ENCODE results near the gene TIAM1. TPM values are rescaled to one million over a fixed set of nuclear protein-coding genes. Genes with fewer than 3 reads are reported as not detected.

Gene TIAM1
- total and polyA plus RNA-seq, 2 experiments from 2014 or later = 9.2 to 9.6 TPM

- no peak overlapping the region for H3K4me3 ChIP-seq
- H3K27ac ChIP-seq = no peak overlapping the region
- H3K36me3 ChIP-seq = no peaks in the 10 kb centered on the region
- DNase-seq (ENCODE audit: low read depth in 1 of 2, low spot score in 1 of 2) = no peak
- no peaks in the 10 kb centered on the region for H3K4me1 ChIP-seq (ENCODE audit: low read depth)
- H3K9me3 ChIP-seq (ENCODE audit: low read depth) = no peaks in the 10 kb centered on the region
- no peak for TF ChIP-seq CTCF (IDR thresholded peaks at IDR 0.05; ENCODE audit: low read depth, low read length)
- H3K27me3 ChIP-seq = no peaks in the 10 kb centered on the region
Measured at GRCh38 chr21:31258073-31258472, 86.0 kb downstream of the TIAM1 start.

- no peak overlapping the region for H3K27ac ChIP-seq
- H3K27me3 ChIP-seq = no peaks in the 10 kb centered on the region
- DNase-seq (ENCODE audit: low read depth in 1 of 2, low spot score in 1 of 2) = no peak
- H3K9me3 ChIP-seq (ENCODE audit: low read depth) = no peaks in the 10 kb centered on the region
- no peaks in the 10 kb centered on the region for H3K4me1 ChIP-seq (ENCODE audit: low read depth)
- H3K4me3 ChIP-seq = no peak overlapping the region
- H3K36me3 ChIP-seq = no peaks in the 10 kb centered on the region
- no peak for TF ChIP-seq CTCF (IDR thresholded peaks at IDR 0.05; ENCODE audit: low read depth, low read length)
Measured at GRCh38 chr21:31257265-31257664, 86.8 kb downstream of the TIAM1 start.

GRCh38 chr21:31255896-31256295 is 88.2 kb downstream of the TIAM1 start:
- no peaks in the 10 kb centered on the region for H3K9me3 ChIP-seq (ENCODE audit: low read depth)
- H3K4me1 ChIP-seq (ENCODE audit: low read depth) = no peaks in the 10 kb centered on the region
- no peaks in the 10 kb centered on the region for H3K36me3 ChIP-seq
- H3K4me3 ChIP-seq = no peak overlapping the region
- H3K27me3 ChIP-seq = no peaks in the 10 kb centered on the region
- no peak for DNase-seq (ENCODE audit: low read depth in 1 of 2, low spot score in 1 of 2)
- no peak overlapping the region for H3K27ac ChIP-seq
- TF ChIP-seq CTCF (IDR thresholded peaks at IDR 0.05; ENCODE audit: low read depth, low read length) = no peak

- Histone ChIP-seq H3K27me3 (no peaks in the 10 kb centered on the region), H3K9me3 (ENCODE audit: low read depth) (no peaks in the 10 kb centered on the region), H3K4me1 (ENCODE audit: low read depth) (no peaks in the 10 kb centered on the region), H3K36me3 (no peaks in the 10 kb centered on the region), H3K27ac (no peak overlapping the region), H3K4me3 (no peak overlapping the region)
- DNase-seq (ENCODE audit: low read depth in 1 of 2, low spot score in 1 of 2) = no peak
- no peak for TF ChIP-seq CTCF (IDR thresholded peaks at IDR 0.05; ENCODE audit: low read depth, low read length)
Measured at GRCh38 chr21:31255036-31255435, 89.0 kb downstream of the TIAM1 start.

- Histone ChIP-seq H3K27me3 (no peaks in the 10 kb centered on the region), H3K36me3 (no peaks in the 10 kb centered on the region), H3K27ac (no peak overlapping the region), H3K9me3 (ENCODE audit: low read depth) (no peaks in the 10 kb centered on the region), H3K4me1 (ENCODE audit: low read depth) (no peaks in the 10 kb centered on the region), H3K4me3 (no peak overlapping the region)
- no peak for TF ChIP-seq CTCF (IDR thresholded peaks at IDR 0.05; ENCODE audit: low read depth, low read length)
- DNase-seq (ENCODE audit: low read depth in 1 of 2, low spot score in 1 of 2) = no peak
Measured at GRCh38 chr21:31254131-31254530, 89.9 kb downstream of the TIAM1 start.

GRCh38 chr21:31253684-31254083 is 90.4 kb downstream of the TIAM1 start:
- H3K36me3 ChIP-seq = no peaks in the 10 kb centered on the region
- H3K9me3 ChIP-seq (ENCODE audit: low read depth) = no peaks in the 10 kb centered on the region
- no peaks in the 10 kb centered on the region for H3K4me1 ChIP-seq (ENCODE audit: low read depth)
- H3K4me3 ChIP-seq = no peak overlapping the region
- DNase-seq (ENCODE audit: low read depth in 1 of 2, low spot score in 1 of 2) = peak in 1 of 2 donors; percentile 53
- H3K27ac ChIP-seq = no peak overlapping the region
- no peak for TF ChIP-seq CTCF (IDR thresholded peaks at IDR 0.05; ENCODE audit: low read depth, low read length)
- H3K27me3 ChIP-seq = no peaks in the 10 kb centered on the region

Measured in cardiac muscle cell (in vitro differentiated cells and primary cell).